Transverse colon (tissue), 4 donors: ENCODE data around the gene BTBD10. TPM values are rescaled to one million over a fixed set of nuclear protein-coding genes. Genes with fewer than 3 reads are reported as not detected.

Experiments used
- DNase-seq: peaks from one replicate; pipeline ENCODE4 v3.0.0-alpha.2; 2019
- H3K27ac ChIP-seq, 4 donors: fragments of 200-600 bp; sonication (generic); 2 replicates each; pipeline ENCODE4 v1.5.1; 2016 to 2018; ENCODE audit warnings: inconsistent platforms in 4 of 4
- H3K27me3 ChIP-seq: fragments of 200-600 bp; sonication (generic); 2 replicates; pipeline ENCODE4 v1.5.1; 2017; ENCODE audit warnings: inconsistent platforms
- H3K36me3 ChIP-seq, 4 donors: fragments of 200-600 bp; sonication (generic); 2 replicates each; pipeline ENCODE4 v1.5.1; 2017 to 2019; ENCODE audit warnings: inconsistent platforms in 4 of 4
- H3K4me1 ChIP-seq, 4 donors: fragments of 200-600 bp; sonication (generic); 2 replicates each; pipeline ENCODE4 v1.5.1; 2017 to 2020; ENCODE audit warnings: inconsistent platforms in 4 of 4
- H3K4me3 ChIP-seq, 4 donors: fragments of 200-600 bp; sonication (generic); 1 replicate in 1 of 4; 2 replicates in 3 of 4; pipeline versions ENCODE4 v1.5.1 to v1.6.1; 2017 to 2019; ENCODE audit warnings: inconsistent platforms in 4 of 4
- H3K9me3 ChIP-seq, 2 donors: fragments of 200-600 bp; sonication (generic); 2 replicates each; pipeline ENCODE4 v1.5.1; 2017 to 2019; ENCODE audit warnings: inconsistent platforms in 2 of 2
- EP300 ChIP-seq: sonication (generic); formaldehyde crosslinking; IDR thresholded peaks from one replicate; pipeline ENCODE4 v1.6.1; 2017; ENCODE audit warnings: antibody characterized with exemption, low read depth
- POLR2A ChIP-seq: fragments of 450-650 bp; IDR thresholded peaks from one replicate; pipeline ENCODE4 v1.6.1; 2016; ENCODE audit warnings: antibody characterized with exemption, mild to moderate bottlenecking, moderate library complexity
- POLR2AphosphoS5 ChIP-seq, 3 donors: sonication (generic); formaldehyde crosslinking; IDR thresholded peaks; one replicate each; pipeline ENCODE4 v1.6.1; 2016; ENCODE audit warnings: antibody characterized with exemption in 3 of 3
- WGBS, 2 donors: methylation state at CpG; one replicate each; pipeline ENCODE4 v1.1.5; 2018; ENCODE audit warnings: low coverage in 1 of 2; 5-methylcytosine and 5-hydroxymethylcytosine counted together
- in situ Hi-C, 4 donors: fragments of 200-750 bp; cut with MboI; loops; one replicate each; pipeline versions ENCODE4 v1.15.0 to v1.15.1; 2017; ENCODE audit warnings: low sequenced_read_pairs in 3 of 4, low pct_ligation_motif_present in 1 of 4, low pct_unique_long_range_greater_than_20kb in 1 of 4
- intact Hi-C: fragments of 100-400 bp; cut with DNase I; formaldehyde crosslinking; loops from one replicate; pipeline ENCODE4 v1.15.1; 2023; ENCODE audit warnings: low total_unique reads
- total RNA-seq, 4 donors: library from RNA; depleted of rRNA; stranded (reverse); fragments of >200 nt; gene quantifications; one replicate each; pipeline ENCODE4 v1.1.0, GENCODE V29; 2016
- TF ChIP-seq, protein P1 (sequence below), 5 experiments: fragments of 200-600 bp in 3 of 5; fragments of 450-650 bp in 2 of 5; sonication (generic) in 3 of 5; IDR thresholded peaks; 1 replicate in 2 of 5; 2 replicates in 3 of 5; pipeline ENCODE4 v1.5.1; 2016 to 2017; ENCODE audit warnings: antibody characterized with exemption in 5 of 5, inconsistent platforms in 3 of 5, mild to moderate bottlenecking in 2 of 5, moderate library complexity in 1 of 5

The BTBD10 gene
- total RNA-seq, 4 donors from 2014 or later, result 9.0 to 39.9 (median 32.9) TPM

DNA sequence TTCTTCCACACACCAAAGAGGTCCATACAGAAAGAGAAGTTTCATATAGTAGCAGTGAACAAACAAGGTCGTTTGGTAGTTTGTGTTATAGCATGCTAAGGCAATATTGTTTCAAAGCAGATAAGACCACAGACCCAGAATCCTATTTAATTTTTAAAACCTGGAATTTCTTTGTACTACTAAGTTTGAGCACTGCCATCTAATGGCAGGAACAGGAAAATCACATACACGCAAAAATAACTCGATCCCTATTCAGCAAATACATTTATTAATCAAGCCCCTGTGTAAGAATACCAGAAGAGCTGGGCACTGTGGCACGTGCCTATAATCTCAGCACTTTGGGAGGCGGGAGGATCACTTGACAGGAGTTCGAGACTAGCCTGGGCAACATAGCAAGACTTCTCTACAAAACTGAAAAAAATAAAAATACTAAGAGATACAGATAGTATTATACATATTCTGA, 2.9 kb upstream of the BTBD10 start:
- Histone ChIP-seq H3K27me3 (no peaks in the 10 kb centered on the region), H3K4me3 (no peak overlapping the region), H3K36me3 (no peaks in the 10 kb centered on the region), H3K4me1 (peaks cover 6 to 24% (median 11%) of the 10 kb centered on the region in 4 donors), H3K9me3 (no peaks in the 10 kb centered on the region), H3K27ac (no peak overlapping the region)
- no peak for DNase-seq
- intact Hi-C loops (no loop called here), in situ Hi-C loops (no loop called here)
- WGBS, 2 donors, result 3 to 7% methylated on average over 6 of the region's 6 CpGs
- no peak for TF ChIP-seq EP300
- TF ChIP-seq, protein P1, sequence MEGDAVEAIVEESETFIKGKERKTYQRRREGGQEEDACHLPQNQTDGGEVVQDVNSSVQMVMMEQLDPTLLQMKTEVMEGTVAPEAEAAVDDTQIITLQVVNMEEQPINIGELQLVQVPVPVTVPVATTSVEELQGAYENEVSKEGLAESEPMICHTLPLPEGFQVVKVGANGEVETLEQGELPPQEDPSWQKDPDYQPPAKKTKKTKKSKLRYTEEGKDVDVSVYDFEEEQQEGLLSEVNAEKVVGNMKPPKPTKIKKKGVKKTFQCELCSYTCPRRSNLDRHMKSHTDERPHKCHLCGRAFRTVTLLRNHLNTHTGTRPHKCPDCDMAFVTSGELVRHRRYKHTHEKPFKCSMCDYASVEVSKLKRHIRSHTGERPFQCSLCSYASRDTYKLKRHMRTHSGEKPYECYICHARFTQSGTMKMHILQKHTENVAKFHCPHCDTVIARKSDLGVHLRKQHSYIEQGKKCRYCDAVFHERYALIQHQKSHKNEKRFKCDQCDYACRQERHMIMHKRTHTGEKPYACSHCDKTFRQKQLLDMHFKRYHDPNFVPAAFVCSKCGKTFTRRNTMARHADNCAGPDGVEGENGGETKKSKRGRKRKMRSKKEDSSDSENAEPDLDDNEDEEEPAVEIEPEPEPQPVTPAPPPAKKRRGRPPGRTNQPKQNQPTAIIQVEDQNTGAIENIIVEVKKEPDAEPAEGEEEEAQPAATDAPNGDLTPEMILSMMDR (IDR thresholded peaks at IDR 0.05), result peak; percentile 43 to 61 (median 53)
- TF ChIP-seq POLR2A, result no peak

DNA sequence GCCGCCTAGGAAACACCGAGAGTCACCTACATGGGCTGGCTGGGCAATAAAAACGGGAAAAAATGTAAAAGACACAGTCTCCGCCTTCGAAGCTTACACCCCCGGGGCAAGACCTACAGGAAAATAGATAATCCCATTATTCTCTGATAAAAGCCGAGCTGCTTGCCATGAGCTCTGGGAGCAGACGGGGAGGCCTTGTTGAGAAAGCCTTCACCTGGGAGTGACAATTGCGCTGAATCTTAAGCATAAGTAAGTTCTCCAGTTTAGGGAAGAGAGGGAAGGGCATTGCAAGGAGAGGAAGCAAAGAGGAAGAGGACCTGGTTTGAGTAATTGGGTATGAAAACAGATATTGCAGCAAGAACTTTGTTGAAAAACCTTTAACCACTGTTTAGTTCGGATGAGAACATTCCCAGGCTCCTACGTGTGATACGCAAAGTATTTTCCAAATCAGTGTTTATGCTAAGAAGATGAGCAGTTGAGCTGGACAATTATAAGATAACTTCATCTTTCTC, 813 bp upstream of the BTBD10 start:
- Histone ChIP-seq H3K27ac (peak overlapping the region; percentile 90 to 95 (median 94)), H3K9me3 (no peaks in the 10 kb centered on the region), H3K4me1 (peaks cover 6 to 24% (median 11%) of the 10 kb centered on the region in 4 donors), H3K36me3 (no peaks in the 10 kb centered on the region), H3K27me3 (no peaks in the 10 kb centered on the region), H3K4me3 (peak overlapping the region; percentile 80 to 96 (median 90))
- WGBS, 2 donors, result 34 to 65% methylated on average over 5 to 12 of the region's 12 CpGs
- intact Hi-C loops (no loop called here), in situ Hi-C loops (no loop called here)
- DNase-seq, result no peak
- TF ChIP-seq POLR2AphosphoS5 (IDR thresholded peaks at IDR 0.05) (no peak), POLR2A (no peak)

DNA sequence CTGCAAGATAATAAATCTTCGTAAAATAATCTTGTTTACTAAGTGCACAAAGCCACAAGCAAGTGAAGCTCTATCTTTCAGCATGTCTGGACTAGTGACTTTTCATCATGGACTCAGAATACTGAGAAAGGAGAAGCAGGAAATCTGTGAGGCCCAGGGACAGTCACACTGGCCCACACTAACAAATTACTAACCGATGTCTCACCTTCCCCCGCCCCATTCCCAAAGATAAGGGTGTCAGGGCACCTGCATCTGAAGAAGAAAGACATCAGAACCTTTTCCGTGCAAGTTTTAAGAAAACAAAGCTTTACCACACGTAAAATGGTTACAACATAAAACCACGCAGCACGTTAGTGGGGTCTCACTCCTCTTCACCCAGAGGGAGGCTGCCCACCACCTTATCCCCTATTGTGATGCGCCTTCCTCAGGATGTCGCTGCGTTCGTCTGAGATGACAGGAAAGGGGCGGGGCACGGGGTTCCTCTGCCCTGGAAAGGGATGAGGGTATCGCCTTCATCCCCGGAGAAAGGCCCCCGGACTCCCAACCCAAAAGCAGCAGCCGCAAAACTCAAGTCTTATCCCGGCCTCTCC, 616 bp downstream of the BTBD10 start:
- no peaks in the 10 kb centered on the region for H3K9me3 ChIP-seq
- H3K4me1 ChIP-seq, result peaks cover 6 to 24% (median 11%) of the 10 kb centered on the region in 4 donors
- peak overlapping the region; percentile 90 to 95 (median 94) for H3K27ac ChIP-seq
- H3K4me3 ChIP-seq, result peak overlapping the region; percentile 80 to 96 (median 90)
- no peaks in the 10 kb centered on the region for H3K27me3 ChIP-seq
- WGBS, 2 donors, result 0 to 1% methylated on average over 10 to 18 of the region's 18 CpGs
- TF ChIP-seq, protein P1 (IDR thresholded peaks at IDR 0.05), result peak in 1 of 5 experiments; percentile 3
- no peak for TF ChIP-seq POLR2AphosphoS5 (IDR thresholded peaks at IDR 0.05)
- in situ Hi-C loops, result no loop called here
- DNase-seq, result peak; percentile 78
- intact Hi-C loops, result no loop called here
- no peaks in the 10 kb centered on the region for H3K36me3 ChIP-seq

- Histone ChIP-seq H3K4me1 (peaks cover 6 to 23% (median 11%) of the 10 kb centered on the region in 4 donors), H3K27ac (no peak overlapping the region), H3K36me3 (no peaks in the 10 kb centered on the region), H3K9me3 (no peaks in the 10 kb centered on the region), H3K4me3 (no peak overlapping the region), H3K27me3 (no peaks in the 10 kb centered on the region)
- WGBS, 2 donors, result 89 to 92% methylated on average over 2 to 3 of the region's 3 CpGs
- no peak for DNase-seq
- TF ChIP-seq POLR2AphosphoS5 (IDR thresholded peaks at IDR 0.05) (no peak), EP300 (no peak)
- TF ChIP-seq, protein P1 (IDR thresholded peaks at IDR 0.05), result no peak
- intact Hi-C loops (no loop called here), in situ Hi-C loops (no loop called here)
These were observed 1.7 kb downstream of the BTBD10 start for GRCh38 chr11:13461291-13461690.
